Measurements from ENCODE around the gene MRPL16.
"Not testable (repeated sequence)": the region's sequence is repeated elsewhere in the genome, so short reads cannot be mapped to it uniquely, and the experiment has no call there.

MRPL16 gene

DNA sequence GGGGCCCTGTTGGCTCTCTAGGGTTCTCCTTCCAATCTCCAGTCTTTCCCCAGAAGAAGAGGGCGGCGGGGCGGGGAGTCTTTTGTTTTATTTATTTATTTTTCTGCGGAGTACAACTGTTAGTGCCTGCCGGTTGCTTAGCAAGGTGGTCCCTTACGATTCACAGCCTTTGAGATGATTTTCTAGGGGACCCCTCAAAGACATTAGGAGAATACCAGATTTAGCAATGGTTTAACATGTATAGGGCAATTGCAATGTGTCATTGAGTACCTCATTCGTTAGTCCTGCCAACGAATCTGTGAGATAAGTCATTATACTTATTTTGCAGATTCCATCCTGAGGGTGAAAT, 307 bp upstream of the MRPL16 start:
- DNase-seq: no peak

DNA sequence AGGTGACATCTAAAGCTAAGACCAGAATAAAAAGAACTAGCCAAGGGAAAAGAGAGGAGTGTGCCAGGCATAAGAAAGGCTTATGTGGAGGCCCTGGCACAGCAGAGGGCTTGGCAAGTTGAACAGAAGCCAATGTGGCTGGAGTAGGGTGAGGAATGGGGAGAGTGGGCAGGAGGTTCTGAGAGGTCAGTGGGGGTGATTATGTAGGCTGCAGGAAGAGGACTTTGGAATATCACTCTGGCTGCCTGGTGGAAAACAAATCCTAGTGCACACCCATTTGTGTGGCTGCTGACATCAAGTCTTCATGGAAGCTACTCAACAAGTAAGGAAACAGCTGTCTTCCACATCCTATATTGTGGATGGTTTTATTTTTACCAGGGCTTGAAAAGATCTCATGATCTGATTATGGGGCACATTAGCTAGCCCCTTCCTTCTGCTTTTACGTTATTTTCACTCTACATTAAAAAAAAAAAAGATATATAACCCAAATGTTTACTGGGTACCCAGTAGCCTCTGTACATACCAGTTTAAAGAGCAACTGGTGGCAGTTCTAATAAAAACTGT, 3.4 kb downstream of the MRPL16 start:
- DNase-seq: no peak

DNA sequence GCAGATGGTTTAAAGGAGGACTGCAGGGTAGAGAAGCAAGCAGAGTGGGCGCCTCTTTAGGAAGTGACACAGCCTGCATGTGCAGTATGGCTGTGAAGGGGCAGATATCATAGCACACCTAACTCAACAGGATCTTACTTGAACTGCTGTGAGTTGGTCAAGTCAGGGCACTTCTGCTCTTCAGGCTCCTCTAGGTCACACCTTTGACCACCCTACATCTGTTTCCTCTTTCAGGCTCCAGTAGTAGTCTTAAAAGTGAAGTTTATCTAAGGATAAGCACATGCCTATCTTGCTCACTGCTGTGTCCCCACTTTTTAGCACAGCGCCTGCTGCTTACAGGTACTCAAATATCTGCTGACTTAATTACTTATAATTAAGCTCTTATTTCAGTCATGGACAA, 6.5 kb downstream of the MRPL16 start:
- no peak for DNase-seq

DNA sequence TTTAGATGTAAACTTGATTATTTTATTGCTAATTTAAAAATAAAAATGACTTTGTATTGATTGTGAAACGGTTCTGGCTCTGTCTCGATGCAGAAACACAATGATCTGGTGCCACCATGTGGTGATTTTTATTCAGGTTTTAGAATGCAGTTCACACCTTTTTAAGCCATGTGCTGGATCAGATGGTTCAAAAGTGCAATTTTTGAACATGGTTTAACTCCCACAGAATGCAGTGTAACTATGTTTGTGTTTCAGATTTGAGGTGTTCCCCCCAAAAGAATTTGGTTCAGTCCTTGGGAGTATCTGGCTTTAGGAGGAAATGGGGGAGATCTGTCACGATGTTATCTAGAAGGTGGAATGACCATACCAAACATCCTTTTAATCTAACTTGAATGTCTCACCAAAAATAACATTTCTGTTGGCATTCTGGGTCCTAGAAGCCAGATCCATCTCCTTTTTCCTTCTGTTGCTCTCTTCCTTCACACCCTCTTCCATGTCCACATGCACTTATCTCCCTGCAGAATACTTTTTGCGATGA, 7.9 kb downstream of the MRPL16 start:
- peak; percentile 58 to 75 (median 71) for DNase-seq

DNA sequence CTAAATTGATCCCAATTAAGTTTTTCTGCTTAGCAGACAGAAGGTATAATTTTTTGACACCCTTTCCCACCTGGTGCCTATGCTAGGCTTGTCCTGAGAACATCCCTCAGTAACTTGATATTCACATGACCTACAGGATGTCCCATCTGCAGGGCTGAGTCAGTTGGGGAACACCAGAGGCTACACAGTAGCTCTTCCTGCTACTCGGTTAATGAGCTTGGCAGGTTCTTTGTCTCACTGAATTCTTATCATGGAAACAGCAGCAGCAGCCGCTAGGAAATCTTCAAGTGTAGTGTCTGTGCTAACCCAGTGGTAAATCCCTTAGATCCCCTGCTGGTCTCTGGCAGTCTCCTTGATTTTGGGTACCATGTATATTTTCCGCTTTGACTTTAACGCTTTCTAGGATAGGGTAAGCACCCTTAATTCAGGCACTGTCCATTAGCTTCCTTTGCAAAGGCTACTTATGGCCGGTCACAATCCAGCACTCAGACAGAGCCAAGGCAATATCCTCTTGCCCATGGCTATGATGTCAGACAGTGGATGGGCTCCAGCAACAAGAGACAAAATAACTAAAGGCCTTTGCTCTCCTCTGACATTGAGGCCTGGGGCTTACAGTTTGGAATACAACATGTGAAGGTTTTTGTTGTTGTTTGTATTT, 8.5 kb downstream of the MRPL16 start:
- DNase-seq: no peak

DNA sequence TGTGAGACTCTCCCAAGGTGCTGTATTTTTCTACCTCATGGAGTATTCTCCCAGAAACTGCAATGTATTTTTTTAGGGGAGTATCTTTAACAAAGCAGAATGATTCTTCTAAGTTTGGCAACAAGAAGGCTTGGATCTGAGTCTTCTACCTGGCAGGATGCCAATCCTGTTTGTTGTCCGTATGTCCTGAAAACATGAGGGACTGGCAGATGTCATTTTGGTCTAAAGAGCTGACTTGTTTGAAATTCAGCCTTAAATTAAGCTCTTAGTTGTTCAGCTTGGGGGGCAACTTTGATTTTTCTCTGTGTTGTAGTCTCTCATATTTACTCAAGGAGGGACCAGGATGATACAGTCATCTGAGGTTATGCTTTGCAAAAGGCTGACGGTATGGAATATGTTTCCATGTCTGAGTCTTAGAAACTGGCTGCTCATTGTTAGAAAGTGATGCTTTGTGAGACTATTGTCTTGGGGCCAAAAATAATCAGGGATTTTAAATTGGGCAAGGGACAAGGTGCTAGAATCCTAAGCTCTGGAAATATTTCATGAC, 9.3 kb downstream of the MRPL16 start:
- DNase-seq: no peak

DNA sequence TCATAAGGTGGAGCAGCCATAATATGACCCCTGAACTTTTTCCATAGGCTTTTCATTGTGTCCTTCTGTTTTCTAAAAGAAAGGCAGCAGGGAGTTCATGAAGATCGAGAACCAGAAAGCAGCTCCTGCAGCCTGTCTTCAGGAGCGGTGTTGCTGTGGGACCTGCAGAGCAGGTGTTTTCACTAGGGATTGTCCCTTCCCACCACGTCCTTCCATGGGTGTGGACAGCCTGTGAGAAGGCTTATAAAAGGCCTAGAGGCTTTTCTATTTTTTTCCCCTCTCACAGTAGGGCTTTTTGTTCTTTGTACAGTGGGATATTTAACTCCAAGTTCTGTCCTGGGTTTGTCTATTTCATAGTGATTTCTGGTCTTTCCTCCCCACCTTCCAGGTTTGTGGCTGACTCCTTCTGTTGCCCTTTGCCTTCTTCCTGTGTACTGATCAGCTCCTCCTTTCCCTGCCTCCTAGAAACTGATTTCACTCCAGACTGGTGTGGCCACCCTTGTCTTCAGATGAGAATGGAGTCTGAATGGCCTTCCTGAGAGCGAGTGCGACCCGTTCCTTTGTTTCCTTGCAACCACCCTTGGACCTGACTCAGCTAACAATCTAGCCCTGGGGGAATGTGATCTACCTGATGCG, 10.1 kb downstream of the MRPL16 start:
- no peak for DNase-seq

DNA sequence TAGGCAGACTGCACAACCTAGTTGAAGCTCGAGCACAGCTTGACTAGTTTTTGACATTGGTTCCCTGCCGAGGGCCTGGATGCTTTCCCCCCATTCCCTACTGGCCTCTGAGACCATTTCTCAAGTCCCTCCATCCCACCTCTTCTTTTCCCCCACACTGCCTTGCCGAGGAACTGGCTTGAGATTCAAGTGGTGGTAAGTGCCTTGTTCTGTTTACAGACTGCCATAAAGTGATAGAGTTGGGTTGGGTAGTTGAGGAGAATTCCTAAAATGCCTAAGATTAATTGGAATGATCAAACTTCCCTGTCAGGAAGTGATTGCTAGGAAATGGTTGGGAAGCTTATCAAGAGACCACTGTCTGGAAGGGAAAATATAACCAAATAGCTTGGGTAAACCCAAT, 16.2 kb downstream of the MRPL16 start:
- DNase-seq: no peak

DNA sequence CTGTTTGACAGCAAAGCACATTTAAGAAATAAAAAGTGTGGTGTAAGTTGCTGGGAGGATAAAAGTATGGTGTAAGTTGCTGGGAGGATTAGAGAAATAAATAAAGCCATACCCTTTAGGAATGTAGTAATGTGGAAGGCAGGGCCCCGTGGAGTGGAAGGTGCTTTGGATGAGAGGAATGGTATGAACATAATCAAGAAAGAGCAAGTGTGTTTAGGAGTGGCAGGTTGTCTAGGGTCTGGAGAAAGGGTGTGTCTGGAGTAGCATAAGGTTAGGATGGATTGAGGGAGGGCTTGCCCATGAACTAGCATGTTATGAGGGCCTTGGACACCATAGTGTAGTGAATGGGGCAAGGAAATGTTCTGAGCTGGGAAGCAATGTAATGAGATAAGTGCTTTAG, 18.1 kb downstream of the MRPL16 start:
- no peak for DNase-seq

DNA sequence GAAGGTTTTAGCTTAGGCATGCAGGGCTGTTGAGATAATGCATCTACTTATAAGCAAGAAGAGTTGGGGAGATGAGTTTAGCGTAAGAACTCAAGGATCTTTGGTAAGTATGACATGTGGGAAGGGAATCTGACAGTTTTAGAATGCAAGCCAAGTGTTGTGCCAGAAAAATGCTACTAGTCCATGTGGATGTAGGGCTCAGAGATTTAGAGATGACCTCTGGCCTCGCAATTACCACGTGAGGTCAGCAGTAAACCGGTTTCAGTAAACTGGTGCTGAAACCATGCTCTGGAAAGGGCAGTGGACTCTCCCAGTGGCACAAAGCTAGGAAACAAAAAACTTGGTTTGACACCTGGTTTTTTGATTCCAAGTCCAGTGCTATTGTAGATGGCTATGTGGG, 18.9 kb downstream of the MRPL16 start:
- DNase-seq: no peak

DNA sequence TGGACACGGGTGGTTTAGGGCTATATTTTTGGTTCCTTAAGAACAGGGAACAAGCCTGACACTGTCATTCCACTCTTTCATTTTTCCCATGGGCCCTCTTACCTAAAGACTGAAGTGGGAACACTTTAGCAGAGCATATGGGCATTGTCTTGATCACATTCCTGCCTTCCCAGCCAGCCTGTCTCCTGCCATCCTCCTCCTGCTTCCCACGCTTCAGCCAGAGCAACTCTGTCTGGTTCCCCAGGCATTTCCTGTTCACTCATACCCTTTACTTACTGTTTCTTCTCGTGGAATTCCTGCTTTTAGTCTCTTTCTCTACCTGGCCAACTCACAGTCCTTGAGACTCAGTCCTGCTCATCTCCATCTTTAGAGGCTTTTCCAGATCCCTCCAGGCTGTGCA, 22.8 kb downstream of the MRPL16 start:
- no peak for DNase-seq

DNA sequence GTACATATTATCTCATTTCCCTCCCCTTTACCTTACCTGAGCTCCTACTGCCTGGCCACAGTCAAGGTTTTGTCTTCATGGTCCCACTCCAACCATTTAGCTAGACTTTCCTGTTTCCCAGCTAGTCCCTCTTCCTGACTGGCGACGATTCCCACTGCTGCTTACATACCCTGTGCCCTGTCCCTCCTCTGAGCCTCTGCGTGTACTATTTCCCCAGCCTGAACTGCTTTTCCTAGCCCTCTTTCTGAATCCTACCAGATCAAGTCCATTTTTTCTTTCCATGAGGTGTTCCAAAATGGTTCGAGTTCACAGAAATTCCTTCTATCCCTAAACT, 23.4 kb downstream of the MRPL16 start:
- DNase-seq: no peak

DNA sequence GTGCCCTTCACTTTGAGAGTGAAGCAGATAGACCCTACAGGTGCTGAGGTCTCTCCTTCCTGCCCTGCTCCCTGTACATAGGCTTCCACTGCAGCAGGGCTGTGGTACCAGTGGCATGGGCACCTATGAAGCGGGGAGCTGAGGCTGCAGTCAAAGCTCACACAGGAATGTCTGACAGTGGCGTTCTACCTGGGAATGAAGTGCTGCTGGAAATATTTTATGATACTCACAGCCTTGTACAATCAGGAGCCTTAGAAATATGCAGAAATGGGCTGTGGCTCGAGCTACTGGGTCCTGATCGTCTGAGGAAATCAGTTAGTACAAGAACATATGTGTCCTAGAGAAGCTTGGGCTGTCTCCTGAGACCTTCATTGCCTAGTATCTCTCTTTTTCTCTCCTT, 24.8 kb downstream of the MRPL16 start:
- DNase-seq: no peak

DNA sequence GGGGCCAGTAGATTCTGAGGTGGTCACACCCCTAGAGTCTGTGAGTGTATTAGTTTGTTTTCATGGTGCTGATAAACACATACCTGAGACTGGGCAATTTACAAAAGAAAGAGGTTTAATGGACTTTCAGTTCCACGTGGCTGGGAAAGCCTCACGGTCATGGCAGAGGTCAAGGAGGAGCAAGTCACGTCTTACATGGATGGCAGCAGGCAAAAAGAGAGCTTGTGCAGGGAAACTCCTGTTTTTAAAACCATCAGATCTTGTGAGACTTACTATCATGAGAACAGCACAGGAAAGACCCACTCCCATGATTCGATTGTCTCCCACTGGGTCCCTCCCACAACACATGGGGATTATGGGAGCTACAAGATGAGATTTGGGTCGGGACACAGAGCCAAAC, 26.1 kb downstream of the MRPL16 start:
- DNase-seq: not testable (repeated sequence)

DNA sequence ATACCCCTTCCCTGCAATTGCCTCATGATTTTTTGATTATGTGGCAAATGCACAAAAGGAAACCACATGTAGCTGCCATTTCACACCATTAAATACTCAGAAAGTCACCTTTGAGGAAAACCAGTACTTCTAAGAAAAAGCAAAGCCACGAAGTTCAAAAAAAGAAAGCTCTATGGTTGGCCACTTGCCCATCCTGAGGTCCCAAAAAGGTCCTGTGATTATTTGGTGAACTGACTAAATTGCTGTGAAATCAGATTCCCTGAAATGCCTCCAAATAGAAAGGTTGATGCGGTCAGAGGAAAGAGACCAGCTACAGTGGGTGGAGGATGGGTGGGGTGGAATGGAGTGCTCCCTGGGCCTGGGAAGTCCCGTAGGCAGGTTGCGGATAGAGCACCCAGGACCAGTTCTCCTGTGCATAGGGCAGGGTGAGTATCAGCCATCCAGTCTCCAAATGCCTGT, 26.9 kb downstream of the MRPL16 start:
- no peak for DNase-seq

DNA sequence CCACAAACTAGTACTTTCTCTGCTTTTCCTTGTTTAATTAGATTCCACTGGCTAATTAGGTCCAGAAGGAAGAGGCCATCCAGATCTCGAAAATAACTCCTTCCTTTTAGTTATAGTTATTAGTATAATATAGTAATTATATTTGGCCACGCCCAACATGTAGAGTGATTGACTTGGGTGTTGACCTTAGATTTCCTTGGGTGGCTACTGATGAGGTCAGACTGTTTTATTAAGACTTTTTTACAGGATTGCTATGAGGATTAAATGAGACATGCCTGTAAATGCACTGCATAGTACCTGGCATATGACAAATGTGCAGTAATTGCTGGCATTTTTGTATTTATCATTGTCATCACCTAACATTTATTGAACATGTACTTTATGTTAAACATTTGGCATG, 28.5 kb downstream of the MRPL16 start:
- no peak for DNase-seq

DNA sequence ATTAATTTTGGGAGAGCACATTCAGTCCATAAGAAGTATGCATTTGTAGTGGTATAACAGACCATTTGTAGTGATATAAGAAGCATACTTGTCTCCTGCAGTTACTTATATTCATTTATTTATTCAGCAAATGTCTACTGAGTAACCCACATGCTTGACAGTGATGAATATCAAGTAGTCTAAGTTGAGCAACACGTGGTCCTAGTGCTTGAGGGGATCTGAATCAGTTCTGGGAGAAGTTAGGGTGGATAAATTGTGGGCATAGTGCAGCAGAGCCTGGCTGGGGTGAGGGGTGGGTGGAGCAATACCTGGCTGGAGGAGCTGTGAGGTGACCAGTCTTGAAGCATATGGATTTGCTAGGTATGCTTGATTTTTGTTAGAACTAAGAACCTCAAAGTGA, 31.1 kb downstream of the MRPL16 start:
- DNase-seq: no peak

DNA sequence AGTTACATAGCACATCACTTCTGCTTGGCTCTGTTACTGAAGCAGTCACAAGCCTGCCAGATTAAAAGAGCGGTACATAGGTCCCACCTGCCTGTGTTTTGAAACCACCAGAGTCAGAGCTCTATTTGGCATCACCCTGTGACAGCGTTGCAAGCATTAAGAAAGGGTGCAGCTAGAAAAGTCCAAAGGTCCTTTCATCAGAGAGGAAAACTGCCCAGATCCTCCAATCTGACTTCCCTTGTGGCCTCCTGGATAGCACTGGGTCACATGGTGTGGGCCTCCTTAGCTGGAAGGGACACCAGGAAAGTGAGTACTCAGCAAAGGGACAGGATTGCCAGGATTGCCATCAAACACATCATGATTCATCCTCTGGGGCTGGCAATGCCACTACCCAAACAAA, 32.5 kb downstream of the MRPL16 start:
- peak in 3 of 4 experiments; percentile 16 to 36 (median 17) for DNase-seq

DNA sequence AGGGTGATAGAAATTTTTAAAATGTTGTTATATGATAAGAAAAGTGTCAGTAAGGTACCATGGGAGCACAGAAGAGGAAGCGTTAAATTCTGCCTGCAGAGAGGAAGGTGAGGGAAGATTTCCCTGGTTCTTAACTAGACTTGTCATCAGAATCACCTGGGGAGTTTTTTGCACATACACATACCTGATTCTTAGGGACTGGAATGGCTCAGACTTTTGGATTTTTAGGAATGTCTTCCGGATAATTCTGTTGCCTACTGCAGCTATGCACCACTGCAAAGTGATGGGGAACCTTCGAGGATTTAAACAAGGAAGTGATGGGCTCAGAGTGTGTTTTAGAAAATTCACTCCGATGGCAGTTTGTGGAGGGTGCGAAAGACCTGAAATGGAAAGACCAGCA, 33.5 kb downstream of the MRPL16 start:
- no peak for DNase-seq

DNA sequence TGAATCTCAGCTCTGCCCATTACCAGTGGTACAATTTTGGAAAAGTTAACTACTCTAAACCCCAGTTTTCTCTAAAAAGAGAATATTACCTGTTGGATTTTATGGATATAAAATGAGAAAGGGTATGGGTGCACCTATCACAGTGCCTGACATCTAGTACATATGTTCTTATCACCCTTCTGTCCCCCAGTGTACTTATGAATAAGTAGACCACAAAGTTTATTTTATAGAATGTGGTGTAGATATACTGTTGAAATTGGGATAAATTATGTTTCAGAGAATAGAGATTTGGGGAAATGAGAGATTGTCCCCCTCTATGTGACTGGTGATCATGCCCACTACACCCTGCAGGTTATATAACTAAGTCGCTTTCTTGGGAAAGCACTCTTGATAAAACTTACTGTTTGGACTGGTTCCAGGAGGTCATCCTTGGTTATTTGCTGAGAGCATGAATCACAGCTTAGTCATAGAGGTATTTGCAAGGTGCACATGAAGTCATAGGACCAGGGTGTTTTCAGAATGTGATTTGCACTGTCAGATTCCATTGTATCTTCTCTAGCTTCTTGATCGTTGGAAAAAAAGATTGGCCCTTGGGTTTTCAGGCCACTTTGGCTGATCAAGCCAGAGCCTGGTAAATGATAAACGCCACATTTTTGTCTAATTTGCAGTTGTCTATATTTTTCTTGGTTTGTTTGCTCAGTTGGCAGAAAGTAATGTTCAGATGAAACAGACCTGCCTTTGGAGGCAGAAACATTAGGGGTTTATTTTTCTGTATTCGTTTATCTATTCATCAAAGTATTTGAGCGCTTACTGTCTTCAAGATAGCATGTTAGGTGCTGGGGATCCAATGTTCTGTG, 34.1 kb downstream of the MRPL16 start:
- DNase-seq: no peak

DNA sequence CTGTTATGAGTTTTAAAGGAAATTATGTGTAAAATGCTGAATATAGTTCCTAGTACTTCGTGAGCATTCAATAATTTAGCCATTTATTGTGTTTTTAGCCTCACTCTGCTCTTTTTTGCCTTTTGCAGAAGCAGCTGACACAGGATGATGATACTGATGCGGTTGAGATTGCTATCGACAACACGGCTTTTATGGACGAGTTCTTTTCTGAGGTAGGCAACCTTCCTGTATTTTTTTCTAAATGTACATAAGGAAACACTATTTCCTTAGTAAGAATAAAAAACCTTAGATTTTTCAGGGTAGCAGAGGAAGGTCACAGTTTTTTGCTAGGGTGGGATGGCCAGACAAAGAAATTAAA, 37.5 kb downstream of the MRPL16 start:
- DNase-seq: no peak

DNA sequence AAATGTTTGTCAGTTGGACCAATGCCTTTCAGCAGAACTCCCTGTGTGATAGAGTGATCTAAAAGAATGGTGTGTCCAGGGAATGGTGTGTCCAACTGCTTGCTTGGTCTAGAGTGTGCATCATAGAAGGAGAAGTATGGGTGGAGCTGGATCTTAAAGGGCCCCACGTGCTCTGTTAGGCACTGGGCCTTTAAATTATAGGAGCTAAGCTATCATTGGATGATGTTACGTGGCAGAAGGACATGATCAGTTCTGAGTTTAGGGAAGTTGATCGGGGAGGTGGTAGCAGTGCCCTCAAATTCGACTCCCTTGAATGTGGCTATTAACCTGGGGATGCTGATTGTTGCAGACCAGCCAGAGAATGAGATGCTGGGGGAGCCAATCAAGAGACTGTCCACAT, 39.0 kb downstream of the MRPL16 start:
- DNase-seq: peak; percentile 19 to 36 (median 27)

DNA sequence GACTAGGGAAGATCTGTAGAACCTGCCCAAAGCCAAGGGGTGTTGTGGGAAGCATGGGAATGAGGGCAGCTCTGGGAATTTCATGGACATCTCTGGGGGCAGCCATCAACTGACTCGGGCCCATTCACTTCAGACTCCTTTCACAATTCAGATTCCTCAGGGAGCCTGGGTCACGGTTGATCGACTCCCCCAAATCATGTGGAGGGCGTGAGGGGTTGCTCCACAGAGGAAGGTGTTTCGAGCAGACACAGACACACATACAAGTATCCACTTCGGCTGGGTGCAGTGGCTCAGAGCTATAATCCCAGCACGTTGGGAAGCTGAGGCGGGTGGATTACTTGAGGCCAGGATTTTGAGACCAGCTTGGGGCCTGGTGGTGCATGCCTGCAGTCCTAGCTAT, 39.7 kb downstream of the MRPL16 start:
- DNase-seq: no peak

Measured in suppressor macrophage (primary cell).